Measurements from ENCODE around the gene TLE4. TPM values are rescaled to one million over a fixed set of nuclear protein-coding genes. Genes with fewer than 3 reads are reported as not detected.
"Not testable (repeated sequence)": the region's sequence is repeated elsewhere in the genome, so short reads cannot be mapped to it uniquely, and the experiment has no call there.

TLE4 gene
- total RNA-seq, 3 donors from 2014 or later (not counting 1 experiment from before 2014, with no cell fraction given), result 214 to 240 (median 220) TPM

- H3K4me3 ChIP-seq (ENCODE audit: low read length), result no peak overlapping the region
- 89% methylated on average over 3 of the region's 3 CpGs for WGBS (ENCODE audit: insufficient coverage)
- no peaks in the 10 kb centered on the region for H3K27me3 ChIP-seq (ENCODE audit: control insufficient read depth, insufficient read depth, low read length)
- no peak overlapping the region for H3K27ac ChIP-seq (ENCODE audit: low read length)
- peaks cover 2% of the 10 kb centered on the region for H3K36me3 Mint-ChIP-seq
- H3K4me1 Mint-ChIP-seq, result peaks cover 4 to 6% of the 10 kb centered on the region in 2 donors
- H3K9me3 Mint-ChIP-seq, result peaks cover 4 to 5% of the 10 kb centered on the region in 2 donors
- no peak overlapping the region for H3K4me3 Mint-ChIP-seq
- no peaks in the 10 kb centered on the region for H3K4me1 ChIP-seq (ENCODE audit: control insufficient read depth, insufficient read depth, low read length)
- peaks cover 15 to 33% of the 10 kb centered on the region in 2 donors for H3K27me3 Mint-ChIP-seq (ENCODE audit: low read depth in 2 of 2)
- no peaks in the 10 kb centered on the region for H3K9me3 ChIP-seq (ENCODE audit: control insufficient read depth, insufficient read depth, low read length)
- no peaks in the 10 kb centered on the region for H3K36me3 ChIP-seq (ENCODE audit: control insufficient read depth, insufficient read depth, low read length)
- DNase-seq, result no peak
- TF ChIP-seq CTCF (IDR thresholded peaks at IDR 0.05), result no peak
- intact Hi-C loops (cut with micrococcal nuclease), result no loop called here
- no peak for ATAC-seq
- no peak overlapping the region for H3K27ac Mint-ChIP-seq
Measured at GRCh38 chr9:79542735-79543620, 28.8 kb upstream of the TLE4 start.

DNA sequence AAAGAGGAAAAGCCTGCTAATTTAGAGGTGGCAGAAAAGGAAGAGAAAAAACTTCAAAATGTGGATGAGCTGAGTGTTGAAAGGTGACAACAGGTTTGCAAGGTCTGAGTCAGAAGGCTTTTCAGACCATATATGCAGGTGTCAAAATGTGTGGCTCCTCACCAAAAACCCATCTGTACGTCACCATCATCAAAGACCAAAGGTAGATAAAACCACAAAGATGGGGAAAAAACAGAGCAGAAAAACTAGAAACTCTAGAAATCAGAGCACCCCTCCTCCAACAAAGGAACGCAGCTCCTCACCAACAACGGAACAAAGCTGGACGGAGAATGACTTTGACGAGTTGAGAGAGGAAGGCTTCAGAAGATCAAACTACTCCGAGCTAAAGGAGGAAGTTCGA, 27.4 kb upstream of the TLE4 start:
- H3K4me3 Mint-ChIP-seq; H3K9me3 Mint-ChIP-seq; H3K36me3 ChIP-seq (ENCODE audit: control insufficient read depth, insufficient read depth, low read length); H3K36me3 Mint-ChIP-seq; H3K27ac Mint-ChIP-seq; H3K4me1 Mint-ChIP-seq; H3K27me3 ChIP-seq (ENCODE audit: control insufficient read depth, insufficient read depth, low read length); H3K9me3 ChIP-seq (ENCODE audit: control insufficient read depth, insufficient read depth, low read length); H3K4me1 ChIP-seq (ENCODE audit: control insufficient read depth, insufficient read depth, low read length); H3K27ac ChIP-seq (ENCODE audit: low read length); H3K4me3 ChIP-seq (ENCODE audit: low read length); intact Hi-C loops (cut with micrococcal nuclease): not testable (repeated sequence)
- DNase-seq (peak in 1 of 2 donors; percentile 73), ATAC-seq (peak in 1 of 3 donors; percentile 45)
- 20% methylated on average over 1 of the region's 7 CpGs for WGBS (ENCODE audit: insufficient coverage)
- H3K27me3 Mint-ChIP-seq (ENCODE audit: low read depth in 2 of 2), result peaks cover 10 to 25% of the 10 kb centered on the region in 2 donors

- Mint-ChIP-seq H3K4me1 (no peaks in the 10 kb centered on the region), H3K36me3 (no peaks in the 10 kb centered on the region), H3K27me3 (ENCODE audit: low read depth in 2 of 2) (peaks cover 0 to 4% of the 10 kb centered on the region in 2 donors), H3K9me3 (peaks cover 0 to 1% of the 10 kb centered on the region in 2 donors), H3K27ac (no peak overlapping the region), H3K4me3 (no peak overlapping the region)
- DNase-seq (no peak), ATAC-seq (no peak)
- Histone ChIP-seq H3K9me3 (ENCODE audit: control insufficient read depth, insufficient read depth, low read length) (no peaks in the 10 kb centered on the region), H3K4me3 (ENCODE audit: low read length) (no peak overlapping the region), H3K27ac (ENCODE audit: low read length) (no peak overlapping the region), H3K36me3 (ENCODE audit: control insufficient read depth, insufficient read depth, low read length) (no peaks in the 10 kb centered on the region), H3K4me1 (ENCODE audit: control insufficient read depth, insufficient read depth, low read length) (no peaks in the 10 kb centered on the region), H3K27me3 (ENCODE audit: control insufficient read depth, insufficient read depth, low read length) (no peaks in the 10 kb centered on the region)
- WGBS (ENCODE audit: insufficient coverage), result 100% methylated on average over 2 of the region's 4 CpGs
- TF ChIP-seq CTCF (IDR thresholded peaks at IDR 0.05), result no peak
- intact Hi-C loops (cut with micrococcal nuclease), result no loop called here
Measured at GRCh38 chr9:79551586-79551985, 20.2 kb upstream of the TLE4 start.

GRCh38 chr9:79551994-79552393, 19.8 kb upstream of the TLE4 start:
- ATAC-seq (no peak), DNase-seq (no peak)
- no peak overlapping the region for H3K27ac ChIP-seq (ENCODE audit: low read length)
- no peaks in the 10 kb centered on the region for H3K9me3 ChIP-seq (ENCODE audit: control insufficient read depth, insufficient read depth, low read length)
- no peak for TF ChIP-seq CTCF (IDR thresholded peaks at IDR 0.05)
- no peaks in the 10 kb centered on the region for H3K27me3 Mint-ChIP-seq (ENCODE audit: low read depth in 2 of 2)
- H3K4me1 Mint-ChIP-seq, result no peaks in the 10 kb centered on the region
- no peak overlapping the region for H3K27ac Mint-ChIP-seq
- H3K4me1 ChIP-seq (ENCODE audit: control insufficient read depth, insufficient read depth, low read length), result no peaks in the 10 kb centered on the region
- no peak overlapping the region for H3K4me3 ChIP-seq (ENCODE audit: low read length)
- no peaks in the 10 kb centered on the region for H3K36me3 ChIP-seq (ENCODE audit: control insufficient read depth, insufficient read depth, low read length)
- intact Hi-C loops (cut with micrococcal nuclease), result no loop called here
- H3K4me3 Mint-ChIP-seq, result no peak overlapping the region
- H3K36me3 Mint-ChIP-seq, result no peaks in the 10 kb centered on the region
- H3K9me3 Mint-ChIP-seq, result no peaks in the 10 kb centered on the region
- H3K27me3 ChIP-seq (ENCODE audit: control insufficient read depth, insufficient read depth, low read length), result no peaks in the 10 kb centered on the region
- WGBS (ENCODE audit: insufficient coverage), result 13% methylated on average over 1 of the region's 1 CpG

All from natural killer cell (primary cell).